WTC11 (cell line): ENCODE measurements around the gene ABLIM3. TPM values are rescaled to one million over a fixed set of nuclear protein-coding genes. Genes with fewer than 3 reads are reported as not detected.

ENCODE experiments used
- ATAC-seq: fragments of 200-7000 bp; cut with Tn5 transposase; 2 replicates; pipeline ENCODE4 v1.10.0; 2021; ENCODE audit warnings: mild to moderate bottlenecking, moderate library complexity
- CTCF ChIA-PET: fragments of 300-600 bp; sonication (Branson Sonifier 250); formaldehyde crosslinking; loops from one replicate; lab custom pipeline; 2021; ENCODE audit warnings: antibody characterized with exemption; lab: Charles Lee
- POLR2A ChIA-PET: fragments of 350-600 bp; sonication (Branson Sonifier 250); formaldehyde crosslinking; loops from one replicate; lab custom pipeline; 2021; ENCODE audit warnings: antibody characterized with exemption; lab: Charles Lee
- DNase-seq: peaks from one replicate; pipeline ENCODE4 v3.0.0; 2021; ENCODE audit warnings: low spot score
- H3K27ac Mint-ChIP-seq: 2 replicates; pipeline ENCODE4 v1.8.0; 2021; ENCODE audit warnings: mixed read lengths
- H3K27me3 Mint-ChIP-seq: 2 replicates; pipeline ENCODE4 v1.8.0; 2021; ENCODE audit warnings: low read depth, mild to moderate bottlenecking, moderate library complexity, mixed read lengths
- H3K36me3 Mint-ChIP-seq: 2 replicates; pipeline ENCODE4 v1.8.0; 2021; ENCODE audit warnings: mixed read lengths
- H3K4me1 Mint-ChIP-seq: 2 replicates; pipeline ENCODE4 v1.8.0; 2022; ENCODE audit warnings: mixed read lengths
- H3K4me3 Mint-ChIP-seq: 2 replicates; pipeline ENCODE4 v1.8.0; 2021; ENCODE audit warnings: mild to moderate bottlenecking, moderate library complexity, mixed read lengths
- H3K9me3 Mint-ChIP-seq: 2 replicates; pipeline ENCODE4 v1.8.0; 2021; ENCODE audit warnings: mixed read lengths
- CBFB ChIP-seq: sonication (generic); formaldehyde crosslinking; IDR thresholded peaks from 2 replicates; pipeline ENCODE4 v1.8.1; 2022; ENCODE audit warnings: mild to moderate bottlenecking, low read depth, missing genetic modification reagents
- EMX1 ChIP-seq: fragments of 250-450 bp; sonication (Bioruptor Pico); IDR thresholded peaks from 2 replicates; pipeline ENCODE4 v1.8.0; 2021; ENCODE audit warnings: mild to moderate bottlenecking
- ETV6 ChIP-seq: sonication (generic); formaldehyde crosslinking; IDR thresholded peaks from 2 replicates; pipeline ENCODE4 v1.8.1; 2022; ENCODE audit warnings: mild to moderate bottlenecking, missing genetic modification reagents
- GABPB1 ChIP-seq: sonication (generic); formaldehyde crosslinking; IDR thresholded peaks from 2 replicates; pipeline ENCODE4 v1.8.1; 2023; ENCODE audit warnings: mild to moderate bottlenecking, missing genetic modification reagents
- HMGXB4 ChIP-seq: sonication (generic); formaldehyde crosslinking; IDR thresholded peaks from 2 replicates; pipeline ENCODE4 v1.8.1; 2023; ENCODE audit warnings: mild to moderate bottlenecking, moderate library complexity, missing genetic modification reagents
- NFYB ChIP-seq: sonication (generic); formaldehyde crosslinking; conservative IDR thresholded peaks from 2 replicates; pipeline ENCODE4 v1.8.0; 2022; ENCODE audit warnings: low read depth, missing genetic modification reagents
- OVOL2 ChIP-seq: fragments of 250-450 bp; sonication (Bioruptor Pico); IDR thresholded peaks from 2 replicates; pipeline ENCODE4 v1.9.0; 2021; ENCODE audit warnings: mild to moderate bottlenecking, borderline replicate concordance
- PREB ChIP-seq: sonication (generic); formaldehyde crosslinking; IDR thresholded peaks from 2 replicates; pipeline ENCODE4 v1.8.1; 2022; ENCODE audit warnings: mild to moderate bottlenecking, missing genetic modification reagents, moderate library complexity, borderline replicate concordance
- PRRX2 ChIP-seq: fragments of 250-450 bp; sonication (Bioruptor Pico); IDR thresholded peaks from 2 replicates; pipeline ENCODE4 v1.8.0; 2021; ENCODE audit warnings: mild to moderate bottlenecking
- SP1 ChIP-seq: sonication (generic); formaldehyde crosslinking; conservative IDR thresholded peaks from 2 replicates; pipeline ENCODE4 v1.8.1; 2022; ENCODE audit warnings: missing genetic modification reagents
- STAT6 ChIP-seq: sonication (generic); formaldehyde crosslinking; conservative IDR thresholded peaks from 2 replicates; pipeline ENCODE4 v1.8.1; 2023; ENCODE audit warnings: mild to moderate bottlenecking, low read depth, missing genetic modification reagents, moderate library complexity
- TCF7 ChIP-seq: sonication (generic); formaldehyde crosslinking; IDR thresholded peaks from 2 replicates; pipeline ENCODE4 v1.8.0; 2022; ENCODE audit warnings: mild to moderate bottlenecking, low read depth, missing genetic modification reagents, moderate library complexity
- USF1 ChIP-seq: sonication (generic); formaldehyde crosslinking; IDR thresholded peaks from 2 replicates; pipeline ENCODE4 v1.8.0; 2022; ENCODE audit warnings: mild to moderate bottlenecking, missing genetic modification reagents
- USF2 ChIP-seq: sonication (generic); formaldehyde crosslinking; IDR thresholded peaks from 2 replicates; pipeline ENCODE4 v1.8.1; 2023; ENCODE audit warnings: mild to moderate bottlenecking, missing genetic modification reagents, moderate library complexity
- ZNF232 ChIP-seq: sonication (generic); formaldehyde crosslinking; IDR thresholded peaks from 2 replicates; pipeline ENCODE4 v1.8.0; 2022; ENCODE audit warnings: mild to moderate bottlenecking, missing genetic modification reagents
- ZNF317 ChIP-seq: sonication (generic); formaldehyde crosslinking; IDR thresholded peaks from 2 replicates; pipeline ENCODE4 v1.8.1; 2023; ENCODE audit warnings: low read depth, mild to moderate bottlenecking, moderate library complexity, missing genetic modification reagents, borderline replicate concordance
- ZNF532 ChIP-seq: fragments of 250-450 bp; sonication (Bioruptor Pico); IDR thresholded peaks from 2 replicates; pipeline ENCODE4 v1.9.0; 2021; ENCODE audit warnings: mild to moderate bottlenecking, borderline replicate concordance
- total RNA-seq: library from RNA; stranded (reverse); gene quantifications from 3 replicates; pipeline ENCODE4 v1.2.3, GENCODE V29; 2021

The ABLIM3 gene
- total RNA-seq, 1 experiment from 2014 or later = 0.33 TPM

- no peak for TF ChIP-seq HMGXB4
- TF ChIP-seq ZNF532 (CRISPR knock-in tag) = no peak
- no peak for TF ChIP-seq TCF7 (CRISPR knock-in tag)
- no peak for TF ChIP-seq GABPB1 (CRISPR knock-in tag)
- no peak for TF ChIP-seq ZNF232 (CRISPR knock-in tag)
- TF ChIP-seq USF2 (CRISPR knock-in tag) = no peak
- no peak for TF ChIP-seq ETV6 (CRISPR knock-in tag)
- TF ChIP-seq OVOL2 (CRISPR knock-in tag) = no peak
- no peak for TF ChIP-seq STAT6 (CRISPR knock-in tag)
- TF ChIP-seq PRRX2 (CRISPR knock-in tag) = no peak
- no peak for TF ChIP-seq USF1
- TF ChIP-seq NFYB = no peak
Observed at GRCh38 chr5:149261246-149261645, 120.0 kb downstream of the ABLIM3 start (continued).

GRCh38 chr5:149262315-149262714, 121.0 kb downstream of the ABLIM3 start:
- CTCF ChIA-PET = interaction anchor here (0.6 to 1.8 kb wide), 2 partner anchors 18 to 121 kb away, joined by 3 to 6 read pairs; partner anchors contain the start of gene ABLIM3

More at GRCh38 chr5:149262315-149262714, 121.0 kb downstream of the ABLIM3 start:
- Mint-ChIP-seq H3K27ac (no peak overlapping the region), H3K36me3 (no peaks in the 10 kb centered on the region), H3K4me3 (no peak overlapping the region), H3K9me3 (no peaks in the 10 kb centered on the region), H3K4me1 (peaks cover 8% of the 10 kb centered on the region), H3K27me3 (peaks cover 14% of the 10 kb centered on the region)
- POLR2A ChIA-PET = no interaction called here
- no peak for ATAC-seq
- no peak for TF ChIP-seq CBFB
- TF ChIP-seq USF1 = no peak
- TF ChIP-seq PREB (CRISPR knock-in tag) = no peak
- no peak for TF ChIP-seq SP1 (CRISPR knock-in tag)
- TF ChIP-seq EMX1 = no peak
- TF ChIP-seq ZNF317 (CRISPR knock-in tag) = no peak
- no peak for DNase-seq
